GM18868 (cell line): ENCODE data around the gene PGS1.

Experiments
- ATAC-seq: cut with Tn5 transposase; IDR thresholded peaks from one replicate; pipeline ENCODE4 v1.9.1; 2021; ENCODE audit warnings: mild to moderate bottlenecking, moderate library complexity; ENCODE audit not compliant: unreplicated experiment

The PGS1 gene

DNA sequence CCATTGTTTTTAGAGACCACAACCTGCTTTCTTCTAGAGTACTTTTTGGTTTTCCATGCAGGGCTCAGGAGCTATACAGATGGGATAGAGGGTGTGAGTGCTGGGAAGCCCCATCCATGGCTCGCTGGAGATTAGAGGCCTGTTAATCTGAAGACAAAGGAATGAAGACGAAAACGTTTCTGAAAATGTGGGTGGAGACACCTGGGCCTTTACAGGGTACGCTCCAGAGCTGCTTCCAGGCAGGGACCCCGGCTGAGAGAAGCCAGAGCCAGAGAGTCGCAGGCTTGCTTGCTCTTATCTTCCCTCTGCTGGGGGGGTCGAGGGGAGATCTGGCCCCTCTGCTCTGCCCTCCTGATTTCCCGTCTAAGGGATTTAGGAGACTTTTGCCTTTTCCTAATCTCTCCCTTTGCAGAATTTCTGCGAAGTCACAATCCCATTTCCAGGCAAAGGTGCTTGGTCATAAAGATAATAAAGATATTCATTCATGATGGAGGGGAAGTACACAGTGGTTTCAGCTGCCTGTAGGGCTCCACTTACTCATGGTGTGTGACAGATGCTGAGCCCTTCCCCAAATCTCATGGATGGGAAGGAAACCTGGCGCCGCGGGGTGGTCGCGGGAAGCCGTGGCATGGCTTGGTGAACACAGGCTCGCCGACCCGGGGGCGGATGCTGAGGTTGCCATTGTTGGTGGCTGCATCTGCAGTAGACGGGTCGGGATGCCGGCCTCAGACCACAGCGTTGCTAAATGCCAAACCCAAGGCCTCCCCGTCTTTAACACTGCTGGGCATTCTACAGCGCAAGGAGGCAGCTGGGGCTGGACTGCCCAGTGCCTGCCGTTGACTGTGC is 13.8 kb upstream of the PGS1 start:
- ATAC-seq, result no peak

DNA sequence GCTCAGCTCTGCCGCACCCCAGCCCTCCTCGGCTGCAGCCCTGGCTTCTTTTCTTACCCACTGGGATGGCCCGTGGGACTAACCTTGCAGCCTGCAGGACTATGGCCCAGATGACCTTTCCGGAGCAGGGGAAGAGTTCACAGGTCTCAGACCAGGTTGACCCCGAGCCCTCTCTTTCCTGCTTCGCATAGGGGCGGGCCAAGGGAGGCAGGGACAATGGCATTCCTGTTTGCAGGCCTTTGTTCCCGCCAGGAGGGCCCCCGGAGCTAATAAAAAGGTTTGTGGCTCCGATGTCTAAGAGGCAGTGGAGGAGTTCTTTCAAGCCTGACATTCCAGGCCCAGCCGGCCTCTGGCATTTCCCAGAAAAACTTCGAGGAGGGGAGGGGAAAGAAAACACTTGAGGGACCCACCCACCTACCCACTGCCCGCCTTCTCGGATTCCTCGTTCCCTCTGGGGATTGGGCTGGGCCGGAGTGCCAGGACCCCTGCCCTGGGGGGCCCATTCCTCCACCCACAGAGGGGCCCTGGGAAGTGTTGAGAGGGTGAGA is 12.8 kb upstream of the PGS1 start:
- no peak for ATAC-seq

DNA sequence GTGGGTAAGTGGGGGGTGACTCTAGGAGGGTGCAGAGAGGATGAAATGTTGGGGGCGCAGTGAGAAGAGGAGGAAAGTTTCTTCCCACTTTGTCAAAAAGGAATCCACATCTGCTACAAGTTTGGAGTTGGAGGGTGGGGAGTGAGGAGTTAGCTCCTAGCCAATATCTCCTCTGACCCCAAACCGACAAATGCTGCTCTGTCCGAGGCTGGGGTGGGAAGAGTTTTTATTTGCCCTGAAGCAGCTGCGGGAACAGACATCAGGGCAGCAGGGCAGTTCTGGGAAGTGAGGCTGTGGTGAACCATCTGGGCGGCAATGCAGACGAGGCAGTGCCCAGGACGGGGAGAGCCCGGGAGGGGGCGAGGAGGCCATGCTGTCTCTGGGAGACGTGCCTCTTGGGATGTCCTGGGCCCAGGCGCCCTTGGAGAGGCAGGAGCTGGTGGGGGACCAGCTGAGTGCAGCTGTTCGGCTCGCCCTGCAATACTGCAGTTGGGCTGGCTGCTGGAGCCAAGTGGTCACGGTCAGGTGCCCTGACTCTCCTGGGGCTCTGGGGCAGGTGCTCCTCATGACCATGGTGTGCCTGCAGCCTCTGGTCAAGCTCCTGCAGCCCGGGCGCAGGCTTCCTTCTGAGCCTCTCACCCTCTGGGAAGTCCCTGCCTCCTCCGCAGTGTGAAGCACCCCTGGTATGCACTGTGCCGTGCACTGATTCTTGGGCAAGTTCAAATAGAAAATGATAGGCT is 12.2 kb upstream of the PGS1 start:
- no peak for ATAC-seq

DNA sequence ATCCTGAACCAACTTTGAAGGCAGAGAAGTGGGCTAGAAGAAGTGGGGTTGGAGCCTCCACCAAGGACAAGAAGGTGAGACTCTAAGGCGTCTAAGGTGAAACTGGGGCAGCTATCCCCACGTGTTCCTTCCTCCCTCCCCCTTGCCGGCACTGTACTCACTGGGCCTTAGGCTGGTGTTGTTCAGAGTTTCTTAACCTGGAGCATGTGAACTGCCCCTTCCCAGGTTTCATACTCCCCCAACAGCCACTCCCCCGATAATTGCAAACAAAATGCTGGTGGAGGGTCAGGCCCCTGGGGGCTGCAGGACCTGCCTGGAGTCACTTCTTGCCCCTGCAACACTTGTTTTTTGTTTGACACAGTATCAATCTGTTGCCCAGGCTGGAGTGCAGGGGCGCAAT is 11.3 kb upstream of the PGS1 start:
- no peak for ATAC-seq

DNA sequence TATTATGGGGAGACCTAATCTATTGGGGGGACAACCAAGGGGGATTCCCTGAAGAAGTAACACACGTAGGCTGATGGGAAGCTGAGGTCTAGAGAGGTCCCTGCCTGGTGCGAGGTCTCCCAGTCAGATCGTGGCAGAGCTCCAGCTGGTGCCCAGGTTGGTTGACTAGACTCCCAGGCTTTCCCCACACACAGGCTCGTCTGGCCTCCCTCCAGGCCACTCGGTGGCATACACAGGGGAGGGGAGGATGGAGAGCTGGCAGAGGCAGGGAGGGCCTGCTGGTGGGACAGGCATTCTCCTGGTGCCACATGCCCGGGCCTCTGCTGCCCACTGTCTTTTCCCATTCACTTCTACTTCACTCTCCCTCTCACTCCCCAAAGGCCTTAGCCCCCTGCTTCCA is 10.1 kb upstream of the PGS1 start:
- no peak for ATAC-seq

- ATAC-seq, result no peak
These were observed 9.5 kb upstream of the PGS1 start for GRCh38 chr17:78368854-78369495.

DNA sequence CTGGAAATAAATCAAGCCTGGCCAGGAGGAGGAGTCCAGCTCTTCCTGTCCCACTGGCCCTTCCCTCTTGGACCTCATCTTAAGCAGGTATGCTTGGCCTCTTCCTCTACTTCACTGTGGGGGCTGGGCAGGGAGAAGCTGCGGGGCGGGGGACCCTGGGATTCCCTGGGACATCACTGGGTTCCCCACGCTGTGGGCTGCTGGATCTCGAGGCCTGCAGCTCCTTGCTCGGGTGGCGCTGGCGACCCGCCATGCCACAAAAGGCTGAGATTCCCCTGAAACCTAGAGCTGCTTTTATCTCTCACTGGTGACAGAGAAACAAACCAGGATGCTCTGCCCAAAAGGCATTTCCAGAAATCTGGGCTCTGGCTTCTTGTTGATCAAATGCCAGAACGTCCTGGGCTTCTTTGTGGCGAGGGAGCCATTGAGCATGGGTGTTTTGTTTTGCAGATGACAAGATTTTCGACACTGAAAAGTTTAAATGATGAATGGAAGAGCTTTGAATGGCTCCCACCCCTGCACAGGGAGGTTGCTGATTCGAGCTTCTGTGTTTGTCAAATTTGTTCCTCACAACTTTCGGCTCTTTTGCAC is 8.6 kb upstream of the PGS1 start:
- ATAC-seq, result no peak

DNA sequence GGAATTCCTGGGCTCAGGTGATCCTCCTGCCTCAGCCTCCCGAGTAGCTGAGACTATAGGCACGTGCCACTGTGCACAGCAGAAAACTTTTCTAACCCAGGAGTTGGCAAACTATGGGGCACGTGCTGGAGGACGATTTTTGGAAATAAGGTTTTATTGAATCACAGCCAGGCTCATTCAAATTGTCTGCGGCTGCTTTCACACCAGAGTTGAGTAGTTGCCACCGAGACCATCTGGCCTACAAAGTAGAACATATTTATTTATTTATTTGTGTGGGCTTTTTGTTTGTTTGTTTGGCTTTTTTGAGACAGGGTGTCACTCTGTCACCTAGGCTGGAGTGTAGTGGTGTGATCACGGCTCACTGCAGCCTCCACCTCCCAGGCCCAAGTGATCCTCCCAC is 7.4 kb upstream of the PGS1 start:
- ATAC-seq, result no peak

- ATAC-seq, result no peak
These were observed 5.6 kb upstream of the PGS1 start for GRCh38 chr17:78372841-78373240.

GRCh38 chr17:78374189-78374588 is 4.3 kb upstream of the PGS1 start:
- no peak for ATAC-seq

DNA sequence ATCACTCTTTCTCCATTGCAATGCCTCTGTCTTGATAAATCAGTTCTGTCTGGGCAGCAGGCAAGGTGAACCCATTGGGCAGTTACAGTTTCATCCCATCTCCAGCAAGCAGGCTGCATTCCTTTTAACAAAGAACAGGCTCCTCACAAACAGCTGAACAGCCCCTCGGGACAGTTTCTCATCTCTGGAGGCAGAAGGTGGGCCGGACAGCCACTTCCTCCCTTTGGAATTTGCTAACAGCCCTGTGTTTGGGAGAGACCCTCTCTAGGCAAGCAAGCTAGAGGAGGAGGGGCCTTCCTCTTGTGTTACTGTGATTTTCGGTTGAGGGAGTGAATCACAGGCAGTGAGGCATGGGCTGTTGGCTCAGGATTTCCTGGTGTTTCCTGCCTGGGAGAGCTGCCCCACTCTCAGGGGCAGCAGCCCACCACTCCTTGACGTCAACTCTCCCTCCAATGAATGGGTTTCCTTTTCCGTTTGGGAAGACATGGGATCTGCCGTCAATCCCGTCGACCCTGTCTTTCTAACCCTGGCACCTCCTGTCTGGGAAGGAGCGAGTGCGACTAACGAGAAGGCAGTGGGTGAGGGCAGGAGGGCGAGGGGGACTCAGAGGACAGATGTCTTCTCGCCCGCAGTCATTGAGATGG is 3.7 kb upstream of the PGS1 start:
- no peak for ATAC-seq

GRCh38 chr17:78375401-78376151 is 2.9 kb upstream of the PGS1 start:
- ATAC-seq, result no peak

DNA sequence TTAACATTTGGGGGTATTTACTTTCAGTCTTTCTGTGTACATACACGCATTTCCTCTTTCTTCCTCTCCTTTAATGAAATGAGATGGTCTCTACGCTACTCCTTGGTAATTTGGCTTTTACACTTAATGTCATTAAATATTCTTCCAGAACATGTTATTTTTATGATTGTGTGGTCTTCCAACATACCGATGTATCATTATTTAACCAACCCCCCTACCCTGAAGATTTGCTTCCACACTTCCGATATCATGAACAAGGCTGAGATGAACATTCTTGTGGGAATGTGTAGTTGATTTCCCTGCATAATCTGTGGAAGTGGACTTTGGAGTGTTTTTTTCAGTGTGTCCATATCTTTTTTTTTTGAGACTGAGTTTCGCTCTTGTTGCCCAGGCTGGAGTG is 2.3 kb upstream of the PGS1 start:
- no peak for ATAC-seq

GRCh38 chr17:78377858-78378224 is 608 bp upstream of the PGS1 start:
- ATAC-seq, result no peak

DNA sequence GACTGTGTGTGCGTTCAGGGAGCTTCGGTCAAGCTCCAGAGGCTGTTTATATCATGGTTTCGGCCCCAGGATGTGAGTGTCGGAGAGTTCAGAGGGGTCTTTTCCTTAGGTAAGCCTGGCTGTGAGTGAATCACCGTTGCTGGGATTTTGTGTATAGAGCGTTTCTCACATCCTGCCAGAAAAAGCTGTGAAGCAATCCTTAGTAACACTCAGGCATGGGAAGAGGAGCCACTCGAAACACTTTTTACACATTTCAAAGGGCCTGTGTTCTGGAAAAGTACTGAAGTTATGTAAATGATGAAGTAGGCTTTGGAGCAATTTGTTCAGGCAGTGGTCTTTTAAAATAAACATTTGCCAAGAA is 662 bp downstream of the PGS1 start:
- no peak for ATAC-seq

GRCh38 chr17:78380370-78380769 is 1.9 kb downstream of the PGS1 start:
- ATAC-seq, result no peak

- no peak for ATAC-seq
These were observed 3.3 kb downstream of the PGS1 start for GRCh38 chr17:78381601-78382232.

DNA sequence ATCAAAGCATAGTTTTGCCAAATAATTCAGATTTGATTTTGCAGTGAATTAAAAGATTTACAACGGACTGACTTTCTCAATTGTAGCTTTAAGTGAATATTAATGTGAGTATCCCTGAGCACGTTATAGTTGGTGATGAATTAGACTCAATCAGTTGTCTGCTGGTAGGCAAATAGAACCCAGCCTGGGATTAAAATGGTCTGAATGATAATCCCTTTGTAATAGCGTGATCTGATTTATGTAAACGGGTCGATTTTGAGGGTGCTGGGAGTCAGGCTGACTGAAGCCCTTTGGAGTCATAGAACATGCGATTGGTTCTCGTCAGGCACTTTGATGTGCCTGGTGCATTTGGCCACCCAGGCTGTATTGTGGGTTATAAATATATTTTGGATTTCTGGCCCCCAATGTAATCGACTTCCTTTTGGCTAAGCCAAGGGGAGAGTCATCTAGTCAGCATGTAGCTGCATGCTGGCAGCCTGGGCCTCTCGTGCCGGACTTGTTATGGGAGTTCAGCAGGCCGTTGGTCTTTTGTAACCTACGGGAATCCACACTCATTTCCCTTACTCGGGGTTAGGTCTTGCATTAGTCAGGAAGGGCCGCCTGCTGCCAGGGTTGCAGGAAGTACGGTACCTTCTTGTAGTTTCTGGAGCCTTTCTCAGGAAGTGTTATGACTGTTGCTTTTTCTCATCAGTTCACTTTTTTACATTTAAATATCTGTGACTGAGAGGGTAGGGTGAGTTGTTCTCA is 5.4 kb downstream of the PGS1 start:
- ATAC-seq, result no peak
